Neural cell (in vitro differentiated cells): ENCODE results near the gene IWS1. TPM values are rescaled to one million over a fixed set of nuclear protein-coding genes. Genes with fewer than 3 reads are reported as not detected.
A peak's percentile ranks its signal among the peaks of the same experiment; 100 is the strongest.

Experiments used
- H2AFZ ChIP-seq: fragments of 200-600, 300-800 bp; sonication (generic), shearing (Covaris generic); 2 replicates; pipeline ENCODE4 v1.6.0; 2014; ENCODE audit warnings: low read depth, mild to moderate bottlenecking, antibody characterized with exemption, low read length, moderate library complexity
- H3F3A ChIP-seq: fragments of 200-600 bp; shearing (Covaris generic); 2 replicates; pipeline ENCODE4 v1.6.1; 2016; ENCODE audit warnings: mild to moderate bottlenecking, moderate library complexity, mixed read lengths, antibody characterized with exemption, low read length; ENCODE audit not compliant: insufficient read depth, poor library complexity, severe bottlenecking
- H3K27ac ChIP-seq: fragments of 200-600, 300-800 bp; sonication (generic), shearing (Covaris generic); 2 replicates; pipeline ENCODE4 v1.5.1; 2014; ENCODE audit warnings: mild to moderate bottlenecking, low read length, moderate library complexity
- H3K27me3 ChIP-seq: fragments of 300-800, 200-600 bp; sonication (generic), shearing (Covaris generic); 2 replicates; pipeline ENCODE4 v1.6.0; 2014; ENCODE audit warnings: mild to moderate bottlenecking, low read depth, low read length, moderate library complexity; ENCODE audit not compliant: insufficient read depth
- H3K36me3 ChIP-seq: fragments of 300-800, 200-600 bp; sonication (generic), shearing (Covaris generic); 2 replicates; pipeline ENCODE4 v1.5.1; 2014; ENCODE audit warnings: mild to moderate bottlenecking, antibody characterized with exemption, low read length, moderate library complexity; ENCODE audit not compliant: insufficient read depth
- H3K4me2 ChIP-seq: fragments of 300-800, 200-600 bp; sonication (generic), shearing (Covaris generic); 2 replicates; pipeline ENCODE4 v1.6.0; 2014; ENCODE audit warnings: mild to moderate bottlenecking, low read length
- H3K4me3 ChIP-seq: fragments of 300-800, 200-600 bp; sonication (generic), shearing (Covaris generic); 2 replicates; pipeline ENCODE4 v1.5.1; 2014; ENCODE audit warnings: mild to moderate bottlenecking, low read length, moderate library complexity
- H3K79me2 ChIP-seq: fragments of 200-600 bp; shearing (Covaris generic); replicated peaks from 2 replicates; pipeline ENCODE4 v1.6.0; 2014; ENCODE audit warnings: mild to moderate bottlenecking, low read length, moderate library complexity; ENCODE audit not compliant: insufficient read depth
- H3K9ac ChIP-seq: fragments of 300-800, 200-600 bp; sonication (generic), shearing (Covaris generic); 2 replicates; pipeline ENCODE4 v1.6.1; 2016; ENCODE audit warnings: mild to moderate bottlenecking, low read length, mixed read lengths
- H3K9me2 ChIP-seq: fragments of 200-600 bp; shearing (Covaris generic); 2 replicates; pipeline ENCODE4 v1.6.1; 2016; ENCODE audit warnings: mild to moderate bottlenecking, low read length, mixed read lengths; ENCODE audit not compliant: insufficient read depth
- H3K9me3 ChIP-seq: fragments of 200-600, 300-800 bp; sonication (generic), shearing (Covaris generic); 2 replicates; pipeline ENCODE4 v1.6.1; 2016; ENCODE audit warnings: mild to moderate bottlenecking, mixed run types, low read length, moderate library complexity, mixed read lengths
- H4K20me1 ChIP-seq: fragments of 200-600 bp; shearing (Covaris generic); 2 replicates; pipeline ENCODE4 v1.6.1; 2016; ENCODE audit warnings: mild to moderate bottlenecking, mixed run types; ENCODE audit not compliant: insufficient read depth
- EP300 ChIP-seq: fragments of 450-650 bp; conservative IDR thresholded peaks from 2 replicates; pipeline ENCODE4 v1.6.1; 2014; ENCODE audit warnings: antibody characterized with exemption, mild to moderate bottlenecking, moderate library complexity; ENCODE audit not compliant: poor library complexity, severe bottlenecking
- EZH2 ChIP-seq: fragments of 200-600, 300-800 bp; shearing (Covaris generic), sonication (generic); IDR thresholded peaks from 2 replicates; pipeline ENCODE4 v1.6.1; 2014; ENCODE audit warnings: antibody characterized with exemption, low read length, borderline replicate concordance, mild to moderate bottlenecking; ENCODE audit not compliant: insufficient read depth, poor library complexity, severe bottlenecking
- MXI1 ChIP-seq: fragments of 450-650 bp; conservative IDR thresholded peaks from 2 replicates; pipeline ENCODE4 v1.6.1; 2014; ENCODE audit warnings: antibody characterized with exemption, mild to moderate bottlenecking; ENCODE audit not compliant: poor library complexity, severe bottlenecking
- POLR2AphosphoS5 ChIP-seq: IDR thresholded peaks from 2 replicates; pipeline ENCODE4 v1.6.1; 2012
- RAD21 ChIP-seq: fragments of 450-650 bp; conservative IDR thresholded peaks from 2 replicates; pipeline ENCODE4 v1.6.1; 2014; ENCODE audit warnings: antibody characterized with exemption, mild to moderate bottlenecking, moderate library complexity
- SMC3 ChIP-seq: fragments of 450-650 bp; conservative IDR thresholded peaks from 2 replicates; pipeline ENCODE4 v1.6.1; 2014; ENCODE audit warnings: antibody characterized with exemption, mild to moderate bottlenecking, moderate library complexity; ENCODE audit not compliant: poor library complexity
- TAF1 ChIP-seq: IDR thresholded peaks from 2 replicates; pipeline ENCODE4 v1.6.1; 2012; ENCODE audit warnings: low read depth
- polyA minus RNA-seq: library from RNA; depleted of rRNA, polyadenylated mRNA; stranded (reverse); fragments of >200 nt; gene quantifications from 2 replicates; pipeline ENCODE4 v1.2.3, GENCODE V29; 2014
- polyA plus RNA-seq: library from polyadenylated mRNA; depleted of rRNA; stranded (reverse); fragments of >200 nt; gene quantifications from 2 replicates; pipeline ENCODE4 v1.2.3, GENCODE V29; 2014
- TF ChIP-seq, protein P1 (sequence below): fragments of 450-650 bp; IDR thresholded peaks from 2 replicates; pipeline ENCODE4 v1.5.1; 2014; ENCODE audit warnings: antibody characterized with exemption, mild to moderate bottlenecking, moderate library complexity; ENCODE audit not compliant: poor library complexity, severe bottlenecking
- TF ChIP-seq, protein P2 (sequence below): IDR thresholded peaks from 2 replicates; pipeline ENCODE4 v1.6.1; 2012; ENCODE audit warnings: borderline replicate concordance

IWS1 gene
- polyA plus RNA-seq = 39.2 and 49.3 TPM in 2 replicates
- 63.5 and 67.6 TPM in 2 replicates for polyA minus RNA-seq

DNA sequence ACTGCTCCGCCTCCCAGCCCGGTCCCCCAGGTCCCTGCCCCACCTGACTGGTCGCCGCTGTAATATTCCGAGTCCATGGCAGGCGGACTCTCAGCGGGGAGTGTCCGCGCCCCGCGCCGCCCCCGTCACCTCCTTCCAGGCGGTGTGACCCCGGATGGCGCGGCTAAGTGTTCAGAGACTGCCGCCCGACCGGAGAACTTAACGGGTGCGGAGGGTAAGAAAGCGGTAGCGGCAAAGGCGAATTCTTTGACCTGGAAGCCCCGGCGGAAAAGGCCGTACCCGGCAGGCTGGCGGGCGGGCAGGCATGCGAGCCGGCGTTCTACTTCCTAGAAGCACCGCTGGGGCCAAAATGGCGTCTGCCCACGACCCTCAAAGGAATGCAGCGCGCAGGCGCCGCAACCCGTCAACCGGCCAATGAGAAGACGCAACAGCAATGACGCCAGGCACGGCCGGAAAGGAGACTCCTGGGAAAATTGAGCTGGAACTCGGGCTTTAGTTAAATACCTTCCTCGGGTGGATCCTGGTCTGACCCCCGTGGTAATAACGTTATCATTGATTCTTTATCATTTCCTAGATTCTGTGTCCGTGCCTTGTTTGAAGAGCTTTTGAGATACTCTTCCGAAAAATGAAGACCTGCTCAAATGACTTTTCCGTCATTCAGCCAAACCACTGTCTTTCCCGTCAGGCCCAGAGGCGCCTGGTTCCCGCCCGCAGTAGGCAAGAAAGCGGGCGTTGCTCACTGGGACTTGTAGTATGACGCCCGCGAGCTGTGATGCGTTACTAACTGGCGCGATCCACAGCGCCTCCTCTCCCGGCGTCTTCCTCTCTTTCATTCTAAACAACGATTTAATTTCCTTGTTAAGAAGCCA lies at the start of gene IWS1:
Gene IWS1, minus strand, starts transcription at position 358 of the 869 bp plus-strand sequence. Its CDS starts 281 bp downstream, at position 77.
- Histone ChIP-seq H3K4me3 (peak within 1 kb of the TSS; percentile 94), H3K9me3 (no peaks in the 10 kb centered on the region), H2AFZ (peak within 1 kb of the TSS; percentile 84), H3K27ac (peak within 1 kb of the TSS; percentile 87), H3F3A (peaks cover 6% of the 10 kb centered on the region), H3K9me2 (no peaks in the 10 kb centered on the region), H3K27me3 (no peaks in the 10 kb centered on the region), H3K9ac (peak within 1 kb of the TSS; percentile 82), H3K4me2 (peak within 1 kb of the TSS; percentile 93), H4K20me1 (no peaks in the 10 kb centered on the region), H3K36me3 (no peaks in the 10 kb centered on the region), H3K79me2 (peaks cover 47% of the 10 kb centered on the region)
- TF ChIP-seq, protein P1, sequence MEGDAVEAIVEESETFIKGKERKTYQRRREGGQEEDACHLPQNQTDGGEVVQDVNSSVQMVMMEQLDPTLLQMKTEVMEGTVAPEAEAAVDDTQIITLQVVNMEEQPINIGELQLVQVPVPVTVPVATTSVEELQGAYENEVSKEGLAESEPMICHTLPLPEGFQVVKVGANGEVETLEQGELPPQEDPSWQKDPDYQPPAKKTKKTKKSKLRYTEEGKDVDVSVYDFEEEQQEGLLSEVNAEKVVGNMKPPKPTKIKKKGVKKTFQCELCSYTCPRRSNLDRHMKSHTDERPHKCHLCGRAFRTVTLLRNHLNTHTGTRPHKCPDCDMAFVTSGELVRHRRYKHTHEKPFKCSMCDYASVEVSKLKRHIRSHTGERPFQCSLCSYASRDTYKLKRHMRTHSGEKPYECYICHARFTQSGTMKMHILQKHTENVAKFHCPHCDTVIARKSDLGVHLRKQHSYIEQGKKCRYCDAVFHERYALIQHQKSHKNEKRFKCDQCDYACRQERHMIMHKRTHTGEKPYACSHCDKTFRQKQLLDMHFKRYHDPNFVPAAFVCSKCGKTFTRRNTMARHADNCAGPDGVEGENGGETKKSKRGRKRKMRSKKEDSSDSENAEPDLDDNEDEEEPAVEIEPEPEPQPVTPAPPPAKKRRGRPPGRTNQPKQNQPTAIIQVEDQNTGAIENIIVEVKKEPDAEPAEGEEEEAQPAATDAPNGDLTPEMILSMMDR = peak; percentile 34
- TF ChIP-seq SMC3 = peak; percentile 11
- TF ChIP-seq MXI1 = peak; percentile 94
- TF ChIP-seq POLR2AphosphoS5 = peak; percentile 85
- peak; percentile 16 for TF ChIP-seq RAD21
- peak; percentile 70 for TF ChIP-seq EP300
- no peak for TF ChIP-seq EZH2
- TF ChIP-seq, protein P2, sequence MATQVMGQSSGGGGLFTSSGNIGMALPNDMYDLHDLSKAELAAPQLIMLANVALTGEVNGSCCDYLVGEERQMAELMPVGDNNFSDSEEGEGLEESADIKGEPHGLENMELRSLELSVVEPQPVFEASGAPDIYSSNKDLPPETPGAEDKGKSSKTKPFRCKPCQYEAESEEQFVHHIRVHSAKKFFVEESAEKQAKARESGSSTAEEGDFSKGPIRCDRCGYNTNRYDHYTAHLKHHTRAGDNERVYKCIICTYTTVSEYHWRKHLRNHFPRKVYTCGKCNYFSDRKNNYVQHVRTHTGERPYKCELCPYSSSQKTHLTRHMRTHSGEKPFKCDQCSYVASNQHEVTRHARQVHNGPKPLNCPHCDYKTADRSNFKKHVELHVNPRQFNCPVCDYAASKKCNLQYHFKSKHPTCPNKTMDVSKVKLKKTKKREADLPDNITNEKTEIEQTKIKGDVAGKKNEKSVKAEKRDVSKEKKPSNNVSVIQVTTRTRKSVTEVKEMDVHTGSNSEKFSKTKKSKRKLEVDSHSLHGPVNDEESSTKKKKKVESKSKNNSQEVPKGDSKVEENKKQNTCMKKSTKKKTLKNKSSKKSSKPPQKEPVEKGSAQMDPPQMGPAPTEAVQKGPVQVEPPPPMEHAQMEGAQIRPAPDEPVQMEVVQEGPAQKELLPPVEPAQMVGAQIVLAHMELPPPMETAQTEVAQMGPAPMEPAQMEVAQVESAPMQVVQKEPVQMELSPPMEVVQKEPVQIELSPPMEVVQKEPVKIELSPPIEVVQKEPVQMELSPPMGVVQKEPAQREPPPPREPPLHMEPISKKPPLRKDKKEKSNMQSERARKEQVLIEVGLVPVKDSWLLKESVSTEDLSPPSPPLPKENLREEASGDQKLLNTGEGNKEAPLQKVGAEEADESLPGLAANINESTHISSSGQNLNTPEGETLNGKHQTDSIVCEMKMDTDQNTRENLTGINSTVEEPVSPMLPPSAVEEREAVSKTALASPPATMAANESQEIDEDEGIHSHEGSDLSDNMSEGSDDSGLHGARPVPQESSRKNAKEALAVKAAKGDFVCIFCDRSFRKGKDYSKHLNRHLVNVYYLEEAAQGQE = peak; percentile 73
- TF ChIP-seq TAF1 = no peak

DNA sequence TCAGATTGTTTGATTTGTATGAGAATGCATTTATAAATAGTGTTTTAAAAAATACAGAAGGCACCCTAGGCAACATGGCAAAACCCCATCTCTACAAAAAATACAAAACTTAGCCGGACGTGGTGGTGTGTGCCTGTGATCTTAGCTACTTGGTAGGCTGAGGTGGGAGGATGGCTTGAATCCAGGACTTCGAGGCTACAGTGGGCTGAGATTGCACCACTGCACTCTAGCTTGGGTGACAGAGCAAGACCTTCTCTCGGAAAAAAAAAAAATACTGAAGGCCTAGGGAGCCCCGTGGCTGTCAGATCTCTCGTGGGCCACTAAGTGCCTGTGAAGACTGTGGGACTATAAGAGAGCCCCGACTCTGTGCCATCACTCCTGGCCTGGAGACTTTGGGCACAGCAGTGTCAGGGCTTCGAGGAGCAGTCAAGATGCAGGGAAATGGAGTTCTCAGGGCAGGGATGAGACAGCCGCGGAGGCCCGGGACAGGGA lies 49.7 kb upstream of the IWS1 start:
- Histone ChIP-seq H3K27me3 (no peaks in the 10 kb centered on the region), H3K36me3 (no peaks in the 10 kb centered on the region), H3K4me3 (no peak overlapping the region), H3K27ac (no peak overlapping the region), H3F3A (no peaks in the 10 kb centered on the region), H3K79me2 (no peaks in the 10 kb centered on the region), H3K9me2 (no peaks in the 10 kb centered on the region), H3K9ac (no peak overlapping the region), H2AFZ (no peak overlapping the region), H3K9me3 (no peaks in the 10 kb centered on the region), H4K20me1 (no peaks in the 10 kb centered on the region), H3K4me2 (no peak overlapping the region)
- TF ChIP-seq, protein P2 = no peak
- TF ChIP-seq POLR2AphosphoS5 = no peak
- TF ChIP-seq, protein P1 = no peak
- TF ChIP-seq TAF1 = no peak
- TF ChIP-seq SMC3 = no peak
- no peak for TF ChIP-seq MXI1
- no peak for TF ChIP-seq EZH2
- no peak for TF ChIP-seq RAD21
- TF ChIP-seq EP300 = no peak
